HG03280 (cell line): Measurements from ENCODE around the gene SLC2A13.

Experiments used
- ATAC-seq: cut with Tn5 transposase; IDR thresholded peaks from one replicate; pipeline ENCODE4 v1.9.1; 2021; ENCODE audit warnings: mild to moderate bottlenecking, moderate library complexity; ENCODE audit not compliant: unreplicated experiment

The SLC2A13 gene

DNA sequence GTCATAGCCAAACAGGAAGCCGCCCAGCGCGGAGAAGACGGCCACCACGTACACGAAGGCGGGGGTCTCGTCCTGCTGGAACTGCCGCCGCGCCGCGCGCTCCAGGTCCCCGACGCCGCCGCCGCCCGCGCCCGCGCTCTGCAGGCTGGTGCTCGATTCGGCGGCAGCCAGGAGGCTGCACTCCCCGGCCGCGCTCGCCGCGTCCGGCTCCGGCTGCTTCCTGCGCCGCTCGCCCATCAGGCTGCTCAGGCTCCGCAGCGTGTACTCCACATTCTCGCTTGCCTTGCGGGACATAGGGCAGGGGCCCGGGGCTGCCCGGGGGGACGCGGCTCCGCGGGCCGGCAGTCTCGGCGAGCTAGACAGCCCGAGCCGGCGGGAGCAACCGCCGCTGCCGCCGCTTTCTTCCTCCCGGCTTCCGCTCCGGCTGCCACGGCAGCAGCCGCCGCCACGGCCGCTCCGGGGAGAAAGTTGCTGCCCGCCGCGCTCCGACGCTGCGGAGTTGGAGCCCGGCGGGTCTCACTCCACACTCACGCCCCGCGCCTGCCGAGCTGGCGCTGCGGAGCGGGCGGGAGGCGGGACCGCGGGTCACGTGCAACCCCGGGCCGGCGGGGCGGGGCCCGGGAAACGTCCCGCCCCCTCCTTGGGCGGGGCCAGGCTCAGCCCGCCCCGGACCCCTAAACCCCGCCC is at the start of gene SLC2A13:
TSS of gene SLC2A13 (minus strand) at position 567 of the 687 bp plus-strand sequence. CDS start at position 294, 273 bp downstream.
- peak; percentile 85 for ATAC-seq

DNA sequence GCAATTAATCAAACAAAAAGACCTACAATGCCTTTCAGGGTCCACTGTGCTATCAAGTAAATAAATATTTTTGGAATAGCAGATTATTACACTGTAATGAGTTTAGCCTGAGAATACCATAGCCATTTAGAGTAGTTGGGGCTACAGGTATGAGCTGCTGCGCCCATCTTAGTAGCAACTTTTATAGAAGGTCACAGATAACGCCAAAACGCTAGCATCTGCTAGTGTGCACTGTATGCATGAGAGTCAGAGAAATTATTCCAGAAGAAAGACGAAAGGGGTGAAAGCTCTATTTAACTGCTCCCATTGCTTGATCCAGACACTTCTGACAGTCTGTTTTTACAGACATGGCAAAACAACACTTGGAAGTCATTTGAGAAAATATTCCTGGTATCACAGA is 48.5 kb upstream of the SLC2A13 start:
- ATAC-seq, result no peak

- ATAC-seq, result no peak
Measured at GRCh38 chr12:40153432-40153831, 47.6 kb upstream of the SLC2A13 start.

DNA sequence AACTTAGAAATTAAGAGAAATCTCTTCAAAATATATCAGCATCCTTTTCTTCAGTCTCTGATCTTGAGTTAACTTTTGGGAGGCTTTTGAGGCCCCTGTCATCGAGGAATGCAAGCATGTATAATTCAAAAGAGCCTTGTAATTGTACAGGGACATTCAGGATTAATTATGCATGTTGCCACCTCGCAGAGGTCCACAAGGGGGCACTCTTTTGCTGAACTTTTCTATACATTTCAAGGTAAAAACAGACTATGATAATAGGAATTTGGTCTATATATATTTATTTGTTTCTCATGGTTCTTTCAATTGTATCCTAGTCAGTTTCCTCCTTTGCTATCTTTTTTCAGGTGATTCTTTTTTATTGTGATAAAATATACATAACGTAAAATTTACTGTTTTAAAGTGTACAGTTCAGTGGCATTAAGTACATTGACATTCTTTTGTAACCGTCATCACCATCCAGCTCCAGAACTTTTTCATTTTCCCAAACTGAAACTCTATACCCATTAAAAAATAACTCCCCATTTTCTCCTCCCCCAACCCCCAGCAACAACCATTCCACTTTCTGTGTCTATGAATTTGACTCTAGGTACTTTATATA is 47.0 kb upstream of the SLC2A13 start:
- ATAC-seq, result peak; percentile 61

DNA sequence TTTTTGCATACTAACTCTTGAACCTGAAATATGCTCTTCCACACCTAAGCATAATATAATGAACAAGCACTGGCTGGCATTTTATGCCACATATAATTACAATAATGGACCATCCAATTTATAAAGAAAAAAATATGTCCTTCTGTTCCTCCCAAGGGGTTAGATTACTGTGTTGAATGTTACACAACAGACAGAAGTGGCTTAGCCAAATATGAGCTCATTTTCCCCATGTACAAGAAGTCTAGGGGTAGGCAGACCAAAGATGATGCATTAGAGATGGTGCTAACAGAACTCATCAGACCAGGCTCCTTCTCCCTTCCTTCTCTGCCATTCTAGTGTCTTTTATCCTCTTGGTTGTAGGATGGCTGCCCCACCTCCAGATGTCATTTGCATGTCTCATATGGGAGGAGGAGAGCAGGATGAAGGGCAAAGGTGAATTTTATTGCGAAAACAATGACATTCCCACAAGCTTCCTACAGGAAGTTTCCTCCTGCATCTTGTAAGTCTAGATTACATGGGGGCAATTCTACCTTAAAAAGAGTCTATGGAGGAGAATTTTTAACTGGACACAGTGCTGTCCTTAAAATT is 43.9 kb upstream of the SLC2A13 start:
- ATAC-seq, result no peak

- ATAC-seq, result no peak
Measured at GRCh38 chr12:40146800-40147797, 41.2 kb upstream of the SLC2A13 start.

DNA sequence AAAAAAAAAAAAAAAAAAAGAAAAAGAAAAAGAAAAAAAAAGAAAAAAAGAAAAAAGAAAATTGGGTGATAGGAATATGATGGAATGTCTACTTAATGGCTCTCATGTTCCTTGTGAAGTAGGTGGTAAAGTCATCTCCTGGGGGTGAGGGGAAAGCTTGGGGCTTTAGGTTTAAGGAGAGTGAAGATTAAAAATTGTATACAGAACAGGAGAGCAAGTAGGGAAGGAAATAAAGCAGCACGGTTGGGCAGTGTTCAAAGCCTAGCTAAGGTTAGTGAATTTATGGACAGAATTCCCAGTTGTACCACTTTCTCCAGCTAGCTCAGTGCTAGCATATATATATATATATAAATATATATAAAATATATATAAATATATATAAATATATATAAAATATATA is 40.0 kb upstream of the SLC2A13 start:
- ATAC-seq, result no peak

DNA sequence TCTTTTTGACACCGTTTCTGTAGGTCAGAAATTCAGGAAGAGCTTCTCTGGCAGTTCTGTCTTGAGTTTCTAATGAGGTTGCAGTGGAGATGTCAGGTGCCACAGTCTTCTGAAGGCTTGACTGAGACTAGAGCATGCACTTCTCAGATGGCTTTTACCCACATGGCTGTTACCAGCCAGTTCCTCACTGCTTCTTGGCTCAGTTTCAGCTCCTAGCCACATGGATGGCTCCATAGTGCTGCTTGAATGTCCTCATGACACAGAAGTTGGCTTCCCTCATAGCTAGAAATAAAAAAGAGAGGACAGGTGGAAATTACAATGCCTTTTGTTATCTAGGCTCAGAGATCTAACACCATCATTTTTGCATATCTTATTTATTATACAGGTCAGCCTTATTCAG is 38.1 kb upstream of the SLC2A13 start:
- ATAC-seq, result no peak

DNA sequence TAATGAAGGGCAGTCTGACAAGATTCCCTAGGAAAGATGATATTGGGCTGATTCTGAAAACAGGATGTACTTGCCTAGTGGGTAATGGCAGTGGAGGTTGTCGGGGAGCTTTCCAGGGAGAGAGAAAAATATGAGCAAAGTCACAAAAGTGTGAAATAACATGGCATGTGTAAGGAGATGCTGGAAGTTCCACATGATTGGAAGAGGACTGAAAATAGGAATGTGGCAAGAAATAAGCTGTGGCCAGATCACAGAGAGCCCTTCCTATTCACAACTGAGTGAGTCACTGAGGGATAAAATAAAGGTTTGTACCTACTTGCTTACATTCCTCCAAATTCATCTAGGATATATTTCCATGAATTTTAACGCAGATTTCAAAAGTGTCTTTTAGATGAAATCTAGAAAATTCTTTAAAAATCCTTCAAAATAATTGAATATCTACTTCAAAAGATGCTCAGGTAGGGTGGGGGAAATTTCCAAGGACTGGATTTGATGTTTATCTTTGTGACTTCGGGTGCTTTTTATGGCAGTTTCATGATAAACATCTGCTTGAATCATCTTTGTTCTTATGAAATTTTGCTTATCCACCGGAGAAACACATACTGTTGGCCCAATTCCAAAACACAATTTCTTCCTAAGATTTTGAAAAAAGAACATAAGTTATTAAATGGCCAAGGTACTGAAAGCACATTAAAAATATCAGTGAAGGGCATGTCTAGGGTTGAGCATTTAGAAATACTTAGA is 36.3 kb upstream of the SLC2A13 start:
- no peak for ATAC-seq

DNA sequence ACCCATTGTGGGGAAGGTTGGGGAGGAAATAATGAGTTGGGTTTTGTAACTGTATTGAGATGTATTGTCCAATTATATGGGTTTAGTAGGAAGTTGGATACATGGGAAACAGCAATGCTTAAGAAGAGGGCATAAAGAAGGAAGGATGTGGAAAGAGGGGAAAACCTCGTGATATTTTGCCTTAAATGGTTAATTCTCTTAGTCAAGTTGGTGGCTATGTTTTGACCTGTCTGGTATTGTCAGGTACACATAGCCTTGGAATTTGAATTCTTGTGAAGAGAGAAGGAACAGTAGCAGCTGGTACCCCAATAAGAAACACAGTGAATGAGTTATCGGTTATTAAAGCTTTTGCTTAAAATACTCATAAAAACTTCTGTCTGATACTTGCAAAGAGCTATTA is 32.6 kb upstream of the SLC2A13 start:
- no peak for ATAC-seq

DNA sequence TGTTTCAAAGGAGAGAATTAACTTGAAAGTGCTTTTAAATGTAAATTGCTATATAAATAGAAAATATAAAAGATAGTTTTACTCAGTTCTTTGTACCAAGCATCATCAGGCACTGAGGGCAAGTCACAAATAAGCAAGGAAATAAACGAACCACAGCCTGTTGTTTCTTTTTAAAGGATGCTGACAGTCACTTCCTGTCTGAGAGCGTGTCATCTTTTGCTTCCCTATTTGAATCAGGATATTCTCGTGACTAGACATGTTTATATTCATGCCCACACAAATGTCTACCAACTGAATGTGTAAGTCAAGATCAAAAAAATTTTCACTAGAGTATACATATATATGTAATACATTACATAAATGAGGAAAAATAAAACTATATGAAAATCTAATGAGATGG is 31.4 kb upstream of the SLC2A13 start:
- ATAC-seq, result no peak

DNA sequence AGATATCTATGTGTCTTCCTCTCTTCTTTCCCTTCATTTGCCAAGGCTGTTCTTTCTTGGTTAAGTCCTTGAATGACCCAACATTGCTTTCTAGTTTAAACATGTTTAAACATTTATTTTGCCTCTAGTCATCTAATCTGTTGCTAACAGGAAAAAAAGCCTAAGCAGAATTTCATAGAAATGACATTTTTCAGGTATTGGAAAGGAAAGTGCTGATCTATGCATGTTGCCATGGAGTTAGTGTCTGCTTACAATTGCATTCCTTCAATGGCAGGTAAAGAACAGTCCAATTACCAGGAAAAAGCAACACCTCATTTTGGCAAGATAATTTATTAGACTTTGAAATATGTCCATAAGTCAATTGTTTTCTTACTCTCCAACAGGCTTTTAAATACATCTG is 21.5 kb upstream of the SLC2A13 start:
- no peak for ATAC-seq

DNA sequence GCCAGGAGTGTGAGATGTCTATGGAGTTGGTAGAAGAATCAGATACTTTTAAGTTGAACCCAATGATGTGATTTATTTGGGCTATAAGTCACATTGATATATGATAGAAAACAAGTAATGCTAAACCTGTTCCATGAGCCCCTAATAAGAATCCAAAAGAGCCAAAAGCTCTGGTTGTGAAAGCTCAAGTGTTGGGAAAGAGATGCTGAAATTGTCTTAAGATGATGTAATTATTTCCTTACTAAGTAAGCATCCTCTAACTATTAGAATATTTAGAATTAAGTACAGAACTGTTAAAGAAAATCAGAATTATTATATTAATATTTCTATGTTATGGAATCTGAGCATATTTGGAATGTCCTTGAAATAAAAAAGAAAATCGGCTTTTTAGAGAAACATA is 17.6 kb upstream of the SLC2A13 start:
- ATAC-seq, result no peak

- no peak for ATAC-seq
Measured at GRCh38 chr12:40122842-40123241, 17.0 kb upstream of the SLC2A13 start.

- ATAC-seq, result peak; percentile 59
Measured at GRCh38 chr12:40117818-40118217, 11.9 kb upstream of the SLC2A13 start.

GRCh38 chr12:40110586-40110985 is 4.7 kb upstream of the SLC2A13 start:
- no peak for ATAC-seq

DNA sequence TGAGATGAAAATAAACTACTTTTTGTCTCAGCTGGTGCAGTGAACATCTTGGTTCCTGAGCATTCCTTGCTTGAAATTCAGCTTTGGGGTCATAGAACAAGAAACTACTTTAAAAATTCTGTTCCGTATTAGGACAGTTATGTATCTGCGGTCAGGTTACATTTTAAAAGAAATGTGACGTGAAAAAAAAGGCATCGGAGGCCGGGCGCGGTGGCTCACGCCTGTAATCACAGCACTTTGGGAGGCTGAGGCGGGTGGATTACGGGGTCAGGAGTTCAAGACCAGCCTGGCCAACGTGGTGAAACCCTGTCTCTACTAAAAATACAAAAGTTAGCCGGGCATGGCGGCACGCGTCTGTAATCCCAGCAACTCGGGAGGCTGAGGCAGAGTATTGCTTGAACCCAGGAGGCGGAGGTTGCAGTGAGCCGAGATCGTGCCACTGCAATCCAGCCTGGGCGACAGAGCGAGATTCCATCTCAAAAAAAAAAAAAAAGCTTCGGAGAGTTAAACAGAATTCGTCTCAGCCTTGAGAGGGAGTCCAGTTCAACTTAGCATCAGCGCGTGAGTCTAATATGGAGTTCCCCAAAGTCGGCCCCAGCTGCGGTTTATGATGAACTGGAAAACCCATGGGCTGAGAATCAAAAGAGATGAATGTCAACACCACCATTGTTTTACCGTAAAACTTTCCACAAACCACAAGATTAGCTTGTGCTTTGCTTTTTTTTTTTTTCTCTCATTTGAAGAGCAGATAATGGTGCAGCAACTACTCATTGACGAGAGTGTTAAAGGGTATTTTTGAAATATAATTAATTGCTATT is 2.1 kb upstream of the SLC2A13 start:
- ATAC-seq, result no peak

GRCh38 chr12:40107098-40107802 is 1.4 kb upstream of the SLC2A13 start:
- ATAC-seq, result peak; percentile 38

- no peak for ATAC-seq
Measured at GRCh38 chr12:40106655-40107054, 774 bp upstream of the SLC2A13 start.
